ENCODE data around the gene CPZ.
"Not testable (repeated sequence)": the region's sequence is repeated elsewhere in the genome, so short reads cannot be mapped to it uniquely, and the experiment has no call there.

The CPZ gene

DNA sequence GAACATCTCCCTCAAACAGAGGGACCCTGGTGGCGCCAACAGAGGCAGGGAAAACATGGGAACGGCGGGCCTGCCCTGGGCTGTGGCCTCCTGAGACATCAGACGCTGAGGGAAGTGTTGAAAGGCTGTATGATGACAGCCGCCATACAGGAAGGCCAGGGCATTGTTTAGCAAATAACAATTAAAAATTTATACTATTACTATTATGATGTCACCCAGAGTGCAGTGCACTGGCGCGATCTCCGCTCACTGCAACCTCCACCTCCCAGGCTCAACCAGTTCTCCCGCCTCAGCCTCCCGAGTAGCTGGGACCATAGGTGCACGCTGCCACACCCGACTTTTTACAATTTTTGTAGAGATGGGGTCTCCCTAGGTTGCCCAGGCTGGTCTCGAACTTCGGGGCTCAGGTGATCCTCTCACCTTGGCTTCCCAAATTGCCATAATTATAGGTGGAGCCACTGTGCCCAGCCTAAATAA, 54.6 kb downstream of the CPZ start:
- Mint-ChIP-seq H3K27ac (no peak overlapping the region), H3K4me1 (no peaks in the 10 kb centered on the region), H3K36me3 (ENCODE audit: low read depth) (no peaks in the 10 kb centered on the region), H3K9me3 (no peaks in the 10 kb centered on the region), H3K4me3 (no peak overlapping the region), H3K27me3 (peaks cover 1% of the 10 kb centered on the region)
- DNase-seq = no peak
- no peak for ATAC-seq

DNA sequence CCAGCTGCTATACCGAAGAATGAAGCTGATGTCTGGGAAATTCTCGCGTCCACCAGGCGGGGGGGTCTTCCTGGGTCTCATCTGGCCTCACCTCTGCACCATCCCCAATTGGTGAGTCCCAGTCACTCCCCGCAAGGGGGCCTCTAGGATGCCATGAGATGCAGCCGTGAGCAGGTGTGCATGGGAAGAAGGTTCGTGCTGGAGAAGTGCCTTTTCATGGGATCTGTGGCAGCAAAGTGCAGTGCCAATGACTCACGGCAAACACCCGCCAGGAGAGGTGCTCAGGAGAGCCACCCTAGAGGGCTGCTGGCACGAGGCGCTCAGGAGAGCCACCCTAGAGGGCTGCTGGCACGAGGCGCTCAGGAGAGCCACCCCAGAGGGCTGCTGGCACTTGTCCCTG, 55.1 kb downstream of the CPZ start:
- H3K4me1 Mint-ChIP-seq = no peaks in the 10 kb centered on the region
- no peak overlapping the region for H3K27ac Mint-ChIP-seq
- no peaks in the 10 kb centered on the region for H3K9me3 Mint-ChIP-seq
- H3K27me3 Mint-ChIP-seq = peaks cover 1% of the 10 kb centered on the region
- no peaks in the 10 kb centered on the region for H3K36me3 Mint-ChIP-seq (ENCODE audit: low read depth)
- DNase-seq (no peak), ATAC-seq (no peak)
- no peak overlapping the region for H3K4me3 Mint-ChIP-seq

GRCh38 chr4:8648296-8648695, 55.7 kb downstream of the CPZ start:
- Mint-ChIP-seq H3K27me3 (peaks cover 1% of the 10 kb centered on the region), H3K4me1 (no peaks in the 10 kb centered on the region), H3K9me3 (no peaks in the 10 kb centered on the region), H3K36me3 (ENCODE audit: low read depth) (no peaks in the 10 kb centered on the region), H3K27ac (no peak overlapping the region), H3K4me3 (no peak overlapping the region)
- no peak for DNase-seq
- no peak for ATAC-seq

GRCh38 chr4:8648816-8649630, 56.5 kb downstream of the CPZ start:
- no peak for ATAC-seq
- Mint-ChIP-seq H3K9me3 (no peaks in the 10 kb centered on the region), H3K36me3 (ENCODE audit: low read depth) (no peaks in the 10 kb centered on the region), H3K4me1 (no peaks in the 10 kb centered on the region), H3K27ac (no peak overlapping the region), H3K4me3 (no peak overlapping the region), H3K27me3 (peaks cover 1% of the 10 kb centered on the region)
- DNase-seq = no peak

DNA sequence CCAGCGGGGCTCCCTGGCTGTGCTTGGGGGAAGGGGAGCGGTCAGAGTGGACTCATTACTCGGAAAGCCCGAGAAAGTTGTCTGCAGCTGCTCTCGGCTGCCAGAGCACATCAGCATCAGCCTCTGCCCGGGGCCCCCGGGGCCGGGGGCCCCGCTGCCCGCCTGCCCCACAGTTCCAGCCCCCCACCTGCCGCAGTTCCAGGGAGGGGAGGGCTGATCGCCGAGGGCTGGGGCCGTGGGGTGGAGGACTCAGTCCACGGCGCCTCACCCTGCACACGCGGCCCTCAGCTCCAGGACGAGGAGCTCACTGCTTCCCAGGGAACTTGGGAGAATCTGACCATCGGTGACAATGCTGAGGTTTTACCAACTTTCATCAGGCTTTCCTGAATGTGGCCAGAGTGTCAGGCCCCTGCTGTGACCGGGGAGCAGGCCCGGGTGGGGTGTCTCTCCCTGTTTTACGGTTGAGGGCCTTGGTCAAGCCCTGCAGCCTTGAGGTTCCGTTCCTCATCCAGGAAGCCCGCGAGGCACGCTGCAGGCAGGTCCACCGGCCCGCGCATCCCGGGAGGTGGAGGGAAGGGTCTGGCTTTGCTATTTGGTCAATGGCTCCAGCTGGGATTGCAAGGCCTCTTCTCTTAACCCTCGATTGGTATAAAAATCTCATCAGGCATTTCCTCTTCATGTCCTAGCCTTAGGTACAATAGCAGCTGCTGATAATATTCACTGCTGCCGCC, 57.2 kb downstream of the CPZ start:
- Mint-ChIP-seq H3K27ac (no peak overlapping the region), H3K4me1 (no peaks in the 10 kb centered on the region), H3K27me3 (peaks cover 1% of the 10 kb centered on the region), H3K9me3 (peaks cover 5% of the 10 kb centered on the region), H3K36me3 (ENCODE audit: low read depth) (no peaks in the 10 kb centered on the region), H3K4me3 (no peak overlapping the region)
- DNase-seq = no peak
- no peak for ATAC-seq

DNA sequence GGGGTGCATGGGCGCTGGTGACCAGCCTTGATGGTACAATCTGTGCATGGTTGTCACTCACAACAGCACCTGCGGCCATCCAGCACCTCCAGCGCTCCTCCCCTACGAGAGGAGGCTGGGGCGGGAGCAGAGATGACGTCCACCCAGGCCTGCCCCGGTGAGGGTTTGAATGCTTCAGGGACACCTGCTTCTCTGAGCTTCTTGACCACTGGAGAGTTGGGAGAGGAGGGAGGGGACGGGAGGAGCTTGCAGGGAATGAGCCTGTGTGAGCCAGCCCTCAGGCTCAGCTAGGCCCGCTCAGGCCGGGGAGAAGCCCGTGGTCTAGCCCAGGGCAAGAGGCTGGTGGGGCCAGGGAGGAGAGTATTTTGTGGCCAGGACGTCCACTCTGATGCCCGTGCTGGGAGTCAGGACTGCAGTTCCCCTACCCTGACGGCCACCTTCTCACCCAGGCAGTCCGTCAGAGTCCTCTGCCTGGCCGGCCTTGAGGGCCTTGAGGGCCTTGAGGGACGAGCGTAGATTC, 59.2 kb downstream of the CPZ start:
- Mint-ChIP-seq H3K4me3 (no peak overlapping the region), H3K27me3 (peaks cover 3% of the 10 kb centered on the region)

DNA sequence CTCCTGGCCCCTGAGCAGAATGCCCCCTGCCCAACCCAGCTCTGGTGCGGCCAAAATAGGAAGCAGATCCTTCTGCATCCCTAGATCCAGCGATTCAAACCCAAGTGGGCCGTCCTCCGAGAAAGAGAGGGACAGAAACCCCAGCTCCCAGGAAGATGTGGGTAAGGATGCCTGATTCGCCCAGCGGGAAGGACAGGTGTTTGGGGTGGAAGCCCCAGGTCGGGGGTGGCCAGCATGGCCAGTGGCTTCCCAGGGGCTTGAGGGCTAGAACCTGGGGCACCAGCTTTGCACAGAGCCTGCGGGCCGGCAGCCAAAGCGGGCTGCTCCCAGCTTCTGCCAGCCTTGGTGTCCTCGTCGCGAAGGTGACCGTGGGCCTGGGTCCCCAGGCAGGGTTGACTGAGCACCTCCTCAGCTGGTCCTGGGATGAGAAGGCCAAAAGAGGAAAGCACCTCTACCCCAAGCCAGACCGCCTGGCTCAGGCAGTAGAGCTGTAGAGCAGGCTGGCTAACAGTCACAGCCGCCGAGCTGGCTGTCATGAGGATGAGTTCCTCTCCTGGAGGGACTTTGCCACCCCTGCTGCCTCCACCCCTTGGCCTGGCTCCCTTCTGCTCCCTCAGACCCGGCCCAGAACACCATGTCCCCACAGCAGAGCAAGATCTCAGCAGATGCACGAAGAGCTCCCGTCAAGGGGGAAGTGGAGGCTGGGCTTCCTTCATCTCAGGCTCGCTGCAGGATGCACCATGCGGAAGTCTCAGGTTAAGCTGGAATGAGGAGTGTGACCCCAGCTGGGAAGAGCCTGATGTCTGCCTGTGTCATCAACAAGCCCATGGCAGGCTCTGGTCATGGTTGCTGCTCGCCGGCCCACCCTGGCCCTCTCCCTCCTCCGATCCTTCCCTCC, 59.9 kb downstream of the CPZ start:
- DNase-seq (no peak), ATAC-seq (no peak)

More for the DNA sequence above, 59.2 kb downstream of the CPZ start:
- DNase-seq (no peak), ATAC-seq (no peak)
- Mint-ChIP-seq H3K27ac (no peak overlapping the region), H3K4me1 (no peaks in the 10 kb centered on the region), H3K36me3 (ENCODE audit: low read depth) (no peaks in the 10 kb centered on the region), H3K9me3 (peaks cover 12% of the 10 kb centered on the region)

GRCh38 chr4:8653326-8654000, 60.9 kb downstream of the CPZ start:
- no peak overlapping the region for H3K4me3 Mint-ChIP-seq
- H3K27me3 Mint-ChIP-seq = peaks cover 1% of the 10 kb centered on the region
- no peak overlapping the region for H3K27ac Mint-ChIP-seq
- ATAC-seq (no peak), DNase-seq (no peak)
- no peaks in the 10 kb centered on the region for H3K36me3 Mint-ChIP-seq (ENCODE audit: low read depth)
- no peaks in the 10 kb centered on the region for H3K4me1 Mint-ChIP-seq
- peaks cover 12% of the 10 kb centered on the region for H3K9me3 Mint-ChIP-seq

More for the DNA sequence above, 59.9 kb downstream of the CPZ start:
- no peak overlapping the region for H3K27ac Mint-ChIP-seq
- peaks cover 12% of the 10 kb centered on the region for H3K9me3 Mint-ChIP-seq
- no peaks in the 10 kb centered on the region for H3K4me1 Mint-ChIP-seq
- no peak overlapping the region for H3K4me3 Mint-ChIP-seq
- peaks cover 3% of the 10 kb centered on the region for H3K27me3 Mint-ChIP-seq
- no peaks in the 10 kb centered on the region for H3K36me3 Mint-ChIP-seq (ENCODE audit: low read depth)

- not testable (repeated sequence) for H3K4me1 Mint-ChIP-seq; ATAC-seq; H3K36me3 Mint-ChIP-seq (ENCODE audit: low read depth); H3K4me3 Mint-ChIP-seq; H3K27me3 Mint-ChIP-seq; H3K27ac Mint-ChIP-seq; DNase-seq
- peaks cover 12% of the 10 kb centered on the region for H3K9me3 Mint-ChIP-seq
These were observed 61.6 kb downstream of the CPZ start for GRCh38 chr4:8654139-8654538.

GRCh38 chr4:8655411-8656184, 63.0 kb downstream of the CPZ start:
- Mint-ChIP-seq H3K9me3 (peaks cover 12% of the 10 kb centered on the region), H3K36me3 (ENCODE audit: low read depth) (no peaks in the 10 kb centered on the region), H3K27ac (no peak overlapping the region), H3K4me3 (no peak overlapping the region), H3K4me1 (no peaks in the 10 kb centered on the region), H3K27me3 (peaks cover 4% of the 10 kb centered on the region)
- ATAC-seq = no peak
- no peak for DNase-seq

GRCh38 chr4:8656185-8656517, 63.6 kb downstream of the CPZ start:
- no peak for DNase-seq
- Mint-ChIP-seq H3K27ac (no peak overlapping the region), H3K9me3 (peaks cover 12% of the 10 kb centered on the region), H3K4me3 (no peak overlapping the region), H3K4me1 (no peaks in the 10 kb centered on the region), H3K27me3 (peaks cover 4% of the 10 kb centered on the region), H3K36me3 (ENCODE audit: low read depth) (no peaks in the 10 kb centered on the region)
- ATAC-seq = no peak

DNA sequence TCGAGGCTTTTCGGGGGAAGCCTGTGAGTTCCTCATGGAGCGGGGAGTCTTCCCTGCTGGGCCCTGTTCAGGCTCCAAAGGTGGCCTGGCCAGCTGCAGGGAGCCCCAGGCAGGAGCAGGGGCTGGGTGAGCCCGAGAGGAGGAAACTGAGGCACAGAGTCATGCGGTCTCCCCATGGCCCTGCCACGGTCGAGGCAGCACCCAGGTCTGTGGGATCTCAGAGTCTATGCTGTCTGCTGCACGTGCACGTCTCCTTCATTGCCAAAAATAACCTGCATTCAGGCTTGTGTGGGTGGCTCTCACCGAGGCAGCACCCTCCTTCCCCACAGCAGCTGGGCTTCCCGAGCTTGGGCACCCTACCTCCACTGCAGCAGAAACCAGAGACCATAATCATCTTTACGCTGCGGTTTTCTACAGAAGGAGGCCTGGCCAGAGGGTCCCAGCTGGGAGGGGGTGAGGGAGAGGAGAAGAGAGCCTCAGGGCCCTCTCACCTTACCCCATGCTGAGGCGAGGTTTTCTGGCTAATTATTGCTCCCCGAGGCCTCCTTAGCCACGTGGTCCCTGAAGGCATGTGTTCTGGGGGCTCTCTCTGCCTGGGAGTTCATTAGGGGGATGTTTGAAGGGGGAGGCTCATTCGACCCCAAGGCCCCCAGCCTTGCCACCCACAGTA, 64.3 kb downstream of the CPZ start:
- no peaks in the 10 kb centered on the region for H3K36me3 Mint-ChIP-seq (ENCODE audit: low read depth)

More for the DNA sequence above, 64.3 kb downstream of the CPZ start:
- DNase-seq (no peak), ATAC-seq (no peak)
- Mint-ChIP-seq H3K9me3 (peaks cover 12% of the 10 kb centered on the region), H3K27me3 (peaks cover 4% of the 10 kb centered on the region), H3K4me3 (no peak overlapping the region), H3K4me1 (no peaks in the 10 kb centered on the region), H3K27ac (no peak overlapping the region)

Measured in activated naive CD8-positive, alpha-beta T cell treated with anti-CD3 and anti-CD28 coated beads, Interleukin-2, amount 50 U/mL, for 24 hours (primary cell).